Activated naive CD4-positive, alpha-beta T cell treated with anti-CD3 and anti-CD28 coated beads, Interleukin-2, amount 50 U/mL, for 24 hours (primary cell): ENCODE data around the gene NDUFA5.
"Not testable (repeated sequence)": the region's sequence is repeated elsewhere in the genome, so short reads cannot be mapped to it uniquely, and the experiment has no call there.

Experiments used
- H3K27ac Mint-ChIP-seq: one replicate; pipeline ENCODE4 v1.8.0; 2021; ENCODE audit warnings: mild to moderate bottlenecking, mixed read lengths
- H3K27me3 Mint-ChIP-seq: one replicate; pipeline ENCODE4 v1.8.0; 2021; ENCODE audit warnings: mixed read lengths
- H3K36me3 Mint-ChIP-seq: one replicate; pipeline ENCODE4 v1.8.0; 2021; ENCODE audit warnings: mixed read lengths
- H3K4me1 Mint-ChIP-seq: one replicate; pipeline ENCODE4 v1.8.0; 2021; ENCODE audit warnings: mixed read lengths
- H3K4me3 Mint-ChIP-seq: one replicate; pipeline ENCODE4 v1.8.0; 2021; ENCODE audit warnings: mild to moderate bottlenecking, mixed read lengths
- H3K9me3 Mint-ChIP-seq: one replicate; pipeline ENCODE4 v1.8.0; 2021; ENCODE audit warnings: mixed read lengths

The NDUFA5 gene

GRCh38 chr7:123571187-123571586, 13.6 kb upstream of the NDUFA5 start:
- Mint-ChIP-seq H3K4me3 (no peak overlapping the region), H3K36me3 (no peaks in the 10 kb centered on the region), H3K27ac (no peak overlapping the region), H3K4me1 (no peaks in the 10 kb centered on the region), H3K9me3 (no peaks in the 10 kb centered on the region), H3K27me3 (peaks cover 1% of the 10 kb centered on the region)

GRCh38 chr7:123570390-123571182, 13.0 kb upstream of the NDUFA5 start:
- Mint-ChIP-seq H3K27me3 (peaks cover 1% of the 10 kb centered on the region), H3K27ac (no peak overlapping the region), H3K9me3 (no peaks in the 10 kb centered on the region), H3K4me3 (no peak overlapping the region), H3K4me1 (no peaks in the 10 kb centered on the region), H3K36me3 (no peaks in the 10 kb centered on the region)

DNA sequence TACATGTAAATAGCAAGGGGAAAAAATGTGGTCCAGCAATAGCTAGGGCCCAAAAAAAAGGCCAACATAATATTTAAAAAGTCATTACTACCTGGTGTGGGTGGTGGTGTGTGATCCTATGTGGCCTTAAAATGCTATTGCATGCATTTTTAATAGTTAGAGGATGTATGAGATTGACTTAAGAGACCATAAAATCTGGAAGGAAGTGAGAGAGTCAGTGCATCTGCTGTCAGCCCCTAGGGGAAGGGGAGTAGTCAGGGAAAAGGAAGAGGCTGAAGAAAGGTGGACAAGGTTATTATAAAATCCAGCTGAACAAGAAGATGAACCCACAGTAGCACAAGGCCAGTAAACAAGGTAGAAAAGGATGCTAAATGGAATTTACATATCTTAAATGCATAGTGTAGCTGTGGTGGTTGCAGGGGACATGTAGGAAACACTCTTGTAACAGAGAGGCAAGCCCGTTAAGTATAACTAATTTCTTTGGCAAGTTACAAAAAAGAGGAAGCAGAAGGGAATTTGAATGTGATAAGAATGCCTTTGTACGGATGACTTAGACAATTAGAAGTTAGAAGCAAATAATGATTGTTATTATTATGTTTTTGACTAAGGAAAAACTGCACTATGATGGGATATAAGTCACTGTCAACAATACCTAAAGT, 11.9 kb upstream of the NDUFA5 start:
- H3K4me3 Mint-ChIP-seq: no peak overlapping the region
- no peaks in the 10 kb centered on the region for H3K36me3 Mint-ChIP-seq
- peaks cover 1% of the 10 kb centered on the region for H3K27me3 Mint-ChIP-seq
- peak overlapping the region; percentile 2 for H3K27ac Mint-ChIP-seq
- no peaks in the 10 kb centered on the region for H3K9me3 Mint-ChIP-seq
- no peaks in the 10 kb centered on the region for H3K4me1 Mint-ChIP-seq

DNA sequence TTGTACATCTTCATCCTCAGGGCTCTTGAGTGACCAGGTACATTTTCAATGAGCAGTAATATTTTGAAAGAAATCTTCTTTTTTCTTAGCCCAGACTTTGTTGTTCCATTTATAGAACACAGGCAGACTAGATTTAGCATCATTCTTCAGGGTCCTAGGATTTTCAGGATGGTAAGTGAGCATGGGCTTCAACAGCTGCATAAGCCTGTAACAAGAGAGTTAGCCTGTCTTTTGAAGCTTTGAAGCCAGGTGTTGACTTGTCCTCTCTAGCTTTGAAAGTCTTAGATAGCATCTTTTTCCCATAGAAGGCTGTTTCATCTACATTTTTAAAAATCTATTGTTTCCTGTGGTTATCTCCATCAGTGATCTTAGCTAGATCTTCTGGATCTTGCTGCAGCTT, 4.5 kb upstream of the NDUFA5 start:
- Mint-ChIP-seq H3K27ac (no peak overlapping the region), H3K27me3 (no peaks in the 10 kb centered on the region), H3K36me3 (peaks cover 3% of the 10 kb centered on the region), H3K4me3 (no peak overlapping the region), H3K9me3 (no peaks in the 10 kb centered on the region), H3K4me1 (no peaks in the 10 kb centered on the region)

DNA sequence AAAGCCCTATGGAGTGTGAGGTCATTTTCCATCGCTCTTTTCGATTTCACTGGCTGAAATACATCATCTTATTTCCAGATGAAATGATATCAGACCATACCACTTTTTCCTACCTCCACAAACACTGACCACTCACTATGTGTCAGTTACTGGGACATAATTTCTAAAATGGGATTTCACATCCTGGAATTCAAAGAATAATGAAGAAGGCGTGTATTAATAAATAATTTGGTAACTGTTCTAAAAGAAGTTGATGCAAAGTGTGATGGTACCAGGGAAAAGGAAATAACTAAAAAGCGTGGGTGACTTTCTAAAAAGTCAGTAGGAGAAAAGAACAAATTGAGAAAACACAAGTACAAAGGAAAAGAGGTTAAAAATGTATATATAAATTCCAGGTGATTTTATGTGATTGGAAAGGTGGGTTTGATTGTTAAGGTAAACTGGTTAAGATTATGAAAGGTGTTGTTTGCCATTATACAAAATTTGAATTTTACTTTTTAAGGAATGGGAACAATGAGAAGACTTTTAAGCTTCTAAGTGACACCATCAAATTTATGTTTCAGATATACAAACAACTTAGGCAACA, 764 bp upstream of the NDUFA5 start:
- Mint-ChIP-seq H3K9me3 (no peaks in the 10 kb centered on the region), H3K36me3 (peaks cover 5% of the 10 kb centered on the region), H3K4me3 (no peak overlapping the region), H3K27me3 (no peaks in the 10 kb centered on the region), H3K27ac (peak overlapping the region; percentile 71), H3K4me1 (peaks cover 5% of the 10 kb centered on the region)

DNA sequence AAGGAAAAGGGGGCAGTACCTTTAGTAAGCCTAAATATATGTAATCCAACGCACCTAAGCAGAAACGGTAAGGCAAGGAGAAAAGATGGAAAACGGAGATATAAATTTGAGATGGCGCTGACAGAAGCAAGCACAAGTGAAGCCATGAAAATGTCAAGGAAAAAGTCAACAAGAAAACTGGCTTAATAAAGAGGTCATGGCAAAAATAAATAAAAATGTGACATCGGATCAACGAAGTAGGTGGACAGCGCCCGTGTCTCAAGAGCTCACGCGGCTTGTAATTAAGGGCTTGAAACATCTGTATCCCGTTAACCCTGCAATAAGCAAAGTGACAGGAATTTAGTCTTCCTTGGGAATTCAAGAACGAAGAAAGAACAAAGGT, 611 bp downstream of the NDUFA5 start:
- Mint-ChIP-seq H3K36me3 (peaks cover 15% of the 10 kb centered on the region), H3K27ac (no peak overlapping the region), H3K4me1 (peaks cover 11% of the 10 kb centered on the region), H3K4me3 (no peak overlapping the region), H3K27me3 (no peaks in the 10 kb centered on the region), H3K9me3 (no peaks in the 10 kb centered on the region)

- Mint-ChIP-seq H3K4me3 (no peak overlapping the region), H3K27me3 (no peaks in the 10 kb centered on the region), H3K4me1 (peaks cover 14% of the 10 kb centered on the region), H3K36me3 (peaks cover 17% of the 10 kb centered on the region), H3K9me3 (no peaks in the 10 kb centered on the region), H3K27ac (no peak overlapping the region)
Observed at GRCh38 chr7:123555484-123555883, 2.1 kb downstream of the NDUFA5 start.

DNA sequence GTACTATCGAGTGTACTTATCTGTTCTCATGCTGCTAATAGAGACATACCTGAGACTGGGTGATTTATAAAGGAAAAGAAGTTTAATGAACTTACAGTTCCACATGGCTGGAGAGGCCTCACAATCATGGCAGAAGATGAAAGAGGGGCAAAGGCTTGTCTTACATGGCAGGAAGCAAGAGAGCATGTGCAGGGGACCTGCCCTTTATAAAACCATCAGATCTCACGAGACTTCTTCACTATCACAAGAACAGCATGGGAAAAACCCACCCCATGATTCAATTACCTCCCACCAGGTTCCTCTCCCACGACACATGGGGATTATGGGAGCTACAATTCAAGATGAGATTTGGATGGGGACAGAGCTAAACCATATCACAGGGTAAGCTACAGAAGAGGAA, 4.5 kb downstream of the NDUFA5 start:
- Mint-ChIP-seq H3K4me1 (peaks cover 33% of the 10 kb centered on the region), H3K9me3 (no peaks in the 10 kb centered on the region), H3K27ac (no peak overlapping the region), H3K36me3 (peaks cover 22% of the 10 kb centered on the region), H3K27me3 (no peaks in the 10 kb centered on the region), H3K4me3 (no peak overlapping the region)

GRCh38 chr7:123552641-123553040, 5.0 kb downstream of the NDUFA5 start:
- H3K9me3 Mint-ChIP-seq: no peaks in the 10 kb centered on the region
- no peaks in the 10 kb centered on the region for H3K27me3 Mint-ChIP-seq
- peaks cover 38% of the 10 kb centered on the region for H3K4me1 Mint-ChIP-seq
- no peak overlapping the region for H3K4me3 Mint-ChIP-seq
- H3K27ac Mint-ChIP-seq: no peak overlapping the region
- H3K36me3 Mint-ChIP-seq: peaks cover 22% of the 10 kb centered on the region

DNA sequence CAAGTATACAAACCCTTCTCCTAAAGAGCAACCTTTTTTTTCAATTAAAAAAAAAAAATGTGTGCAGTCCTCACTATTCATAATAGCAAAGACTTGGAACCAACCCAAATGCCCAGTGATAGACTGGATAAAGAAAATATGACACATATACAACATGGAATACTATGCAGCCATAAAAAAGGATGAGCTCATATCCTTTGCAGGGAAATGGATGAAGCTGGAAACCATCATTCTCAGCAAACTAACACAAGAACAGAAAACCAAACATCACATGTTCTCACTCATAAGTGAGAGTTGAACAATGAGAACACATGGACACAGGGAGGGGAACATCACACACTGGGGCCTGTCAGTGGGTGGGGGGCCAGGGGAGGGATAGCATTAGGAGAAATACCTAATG, 5.5 kb downstream of the NDUFA5 start:
- H3K9me3 Mint-ChIP-seq, H3K27ac Mint-ChIP-seq, H3K27me3 Mint-ChIP-seq, H3K4me3 Mint-ChIP-seq: not testable (repeated sequence)
- Mint-ChIP-seq H3K36me3 (peaks cover 26% of the 10 kb centered on the region), H3K4me1 (peaks cover 43% of the 10 kb centered on the region)

GRCh38 chr7:123548406-123548805, 9.2 kb downstream of the NDUFA5 start:
- Mint-ChIP-seq H3K4me3 (no peak overlapping the region), H3K4me1 (peaks cover 50% of the 10 kb centered on the region), H3K27me3 (no peaks in the 10 kb centered on the region), H3K9me3 (no peaks in the 10 kb centered on the region), H3K27ac (no peak overlapping the region), H3K36me3 (peaks cover 24% of the 10 kb centered on the region)

- H3K9me3 Mint-ChIP-seq: no peaks in the 10 kb centered on the region
- H3K27ac Mint-ChIP-seq: no peak overlapping the region
- H3K27me3 Mint-ChIP-seq: no peaks in the 10 kb centered on the region
- H3K4me1 Mint-ChIP-seq: peaks cover 14% of the 10 kb centered on the region
- no peak overlapping the region for H3K4me3 Mint-ChIP-seq
- no peaks in the 10 kb centered on the region for H3K36me3 Mint-ChIP-seq
Observed at GRCh38 chr7:123539871-123540270, 17.7 kb downstream of the NDUFA5 start.

- Mint-ChIP-seq H3K4me1 (peaks cover 20% of the 10 kb centered on the region), H3K36me3 (no peaks in the 10 kb centered on the region), H3K27ac (no peak overlapping the region), H3K27me3 (no peaks in the 10 kb centered on the region), H3K9me3 (no peaks in the 10 kb centered on the region), H3K4me3 (no peak overlapping the region)
Observed at GRCh38 chr7:123538897-123539296, 18.7 kb downstream of the NDUFA5 start.

GRCh38 chr7:123538189-123538714, 19.4 kb downstream of the NDUFA5 start:
- Mint-ChIP-seq H3K27ac (no peak overlapping the region), H3K36me3 (no peaks in the 10 kb centered on the region), H3K4me1 (peaks cover 25% of the 10 kb centered on the region), H3K4me3 (no peak overlapping the region), H3K27me3 (peaks cover 3% of the 10 kb centered on the region), H3K9me3 (no peaks in the 10 kb centered on the region)

GRCh38 chr7:123537026-123537642, 20.5 kb downstream of the NDUFA5 start:
- no peak overlapping the region for H3K27ac Mint-ChIP-seq
- H3K4me3 Mint-ChIP-seq: no peak overlapping the region
- peaks cover 8% of the 10 kb centered on the region for H3K27me3 Mint-ChIP-seq
- H3K4me1 Mint-ChIP-seq: peaks cover 31% of the 10 kb centered on the region
- H3K36me3 Mint-ChIP-seq: no peaks in the 10 kb centered on the region
- no peaks in the 10 kb centered on the region for H3K9me3 Mint-ChIP-seq

GRCh38 chr7:123535517-123535916, 22.1 kb downstream of the NDUFA5 start:
- Mint-ChIP-seq H3K4me1 (peaks cover 31% of the 10 kb centered on the region), H3K27ac (no peak overlapping the region), H3K4me3 (peak overlapping the region; percentile 23), H3K27me3 (peaks cover 16% of the 10 kb centered on the region), H3K36me3 (no peaks in the 10 kb centered on the region), H3K9me3 (no peaks in the 10 kb centered on the region)
